ENCODE measurements around the gene EVC. TPM values are rescaled to one million over a fixed set of nuclear protein-coding genes. Genes with fewer than 3 reads are reported as not detected.

EVC gene
- total and polyA plus RNA-seq, 2 of the 4 experiments (the other 2 are of a cell fraction), result 16.8 to 18.9 TPM

- H2BK20ac ChIP-seq (ENCODE audit: low read depth, low read length), result no peak overlapping the region
- DNase-seq (peak; percentile 81), ATAC-seq (ENCODE audit: low read depth) (no peak)
- no peak overlapping the region for H3K9ac ChIP-seq (ENCODE audit: low read depth, low read length)
- peaks cover 3% of the 10 kb centered on the region; the same call in 1 of the 2 replicates for H3K9me3 ChIP-seq (ENCODE audit: control insufficient read depth, insufficient read depth, low read length)
- 75% methylated on average over 4 of the region's 7 CpGs; no CpG with 5 or more reads in 1 of the 2 experiments for WGBS, 2 experiments (ENCODE audit: extremely low coverage in 2 of 2, insufficient read length in 1 of 2)
- H4K8ac ChIP-seq (ENCODE audit: low read depth in 2 of 2, low read length in 2 of 2), result no peak overlapping the region; a peak in 1 of 4 replicates
- BruUV-seq (replicated peaks), result no TSS peak
- intact Hi-C loops (cut with micrococcal nuclease), result loop anchor here (2.0 kb wide), 1 partner anchor 78 kb away; no protein-coding TSS in a partner anchor
- H3K18ac ChIP-seq (ENCODE audit: low read depth, low read length), result no peak overlapping the region
- dilution Hi-C loops (cut with HindIII; ENCODE audit: low sequenced_read_pairs, unreplicated experiment), result no loop called here
- no peak overlapping the region for H4K5ac ChIP-seq (ENCODE audit: low read depth, low read length)
- ChIA-PET CTCF (interaction anchor here (1.3 kb wide), 1 partner anchor 10 kb away, joined by 3 read pairs; no protein-coding TSS in a partner anchor), POLR2A (ENCODE audit: unreplicated experiment) (no interaction called here)
- peaks cover 26% of the 10 kb centered on the region for H3K9me1 ChIP-seq (ENCODE audit: insufficient read depth, low read length)
- H3K4me1 ChIP-seq (ENCODE audit: control insufficient read depth, insufficient read depth, low read length), result peaks cover 27% of the 10 kb centered on the region
- peak overlapping the region; percentile 14 for H2BK5ac ChIP-seq (ENCODE audit: low read depth, low read length, poor library complexity, severe bottlenecking)
- H2BK120ac ChIP-seq (ENCODE audit: low read depth, low read length), result no peak overlapping the region
- H3K27me3 ChIP-seq (ENCODE audit: control insufficient read depth, insufficient read depth, low read length), result no peaks in the 10 kb centered on the region
- H4K91ac ChIP-seq (ENCODE audit: insufficient read depth, low read depth, low read length), result no peak overlapping the region
- peak overlapping the region; percentile 90 for H3K4ac ChIP-seq (ENCODE audit: low read depth, low read length)
- peaks cover 25 to 61% of the 10 kb centered on the region in 2 experiments for H3K79me1 ChIP-seq (ENCODE audit: low read depth in 1 of 2, low read length in 2 of 2)
- no peak overlapping the region for H2BK15ac ChIP-seq (ENCODE audit: low read depth, low read length)
- H2AK9ac ChIP-seq (replicated peaks; ENCODE audit: low read depth, low read length, poor library complexity), result peak overlapping the region; percentile 0
- H3K36me3 ChIP-seq (ENCODE audit: control insufficient read depth, insufficient read depth, low read length), result no peaks in the 10 kb centered on the region
- H3K4me2 ChIP-seq (ENCODE audit: low read depth, low read length), result peak overlapping the region; percentile 95
- H3K4me3 ChIP-seq (ENCODE audit: insufficient read depth, low read depth, low read length), result peak overlapping the region; percentile 83; the same call in 1 of the 2 replicates
- H3K23ac ChIP-seq (ENCODE audit: low read depth, low read length), result peak overlapping the region; percentile 19; the same call in 1 of the 2 replicates
- H3K56ac ChIP-seq (ENCODE audit: extremely low read depth, insufficient read depth, low read length), result no peak overlapping the region
- no peak overlapping the region for H2AFZ ChIP-seq (replicated peaks; ENCODE audit: low read length, poor library complexity)
- no peak for TF ChIP-seq RAD21 (IDR thresholded peaks at IDR 0.05; ENCODE audit: low read length)
- no peak for TF ChIP-seq MXI1 (IDR thresholded peaks at IDR 0.05; ENCODE audit: borderline replicate concordance, low read depth, low read length)
- no peak for TF ChIP-seq RFX5 (IDR thresholded peaks at IDR 0.05; ENCODE audit: low read depth, low read length)
- TF ChIP-seq ELK1 (IDR thresholded peaks at IDR 0.05; ENCODE audit: borderline replicate concordance, low read depth, low read length), result no peak
- TF ChIP-seq POLR2A (IDR thresholded peaks at IDR 0.05; ENCODE audit: low read depth, low read length), result no peak
- no peak for TF ChIP-seq MAZ (IDR thresholded peaks at IDR 0.05; ENCODE audit: borderline replicate concordance, low read depth, low read length)
- TF ChIP-seq RCOR1 (IDR thresholded peaks at IDR 0.05; ENCODE audit: insufficient replicate concordance, low read length), result no peak
- peak; percentile 23; the same call in 1 of the 2 replicates for TF ChIP-seq BHLHE40 (IDR thresholded peaks at IDR 0.05; ENCODE audit: low read depth, low read length)
- TF ChIP-seq CTCF (conservative IDR thresholded peaks at IDR 0.05; ENCODE audit: low read depth, low read length), result no peak
- TF ChIP-seq NFE2L2 (IDR thresholded peaks at IDR 0.05; ENCODE audit: low read depth, low read length), result no peak
- peak; percentile 50; the same call in 1 of the 2 replicates for TF ChIP-seq FOS (IDR thresholded peaks at IDR 0.05; ENCODE audit: low read depth, low read length)
- no peak for TF ChIP-seq MAFK (IDR thresholded peaks at IDR 0.05; ENCODE audit: low read depth, low read length)
- no peak for TF ChIP-seq SMC3 (IDR thresholded peaks at IDR 0.05; ENCODE audit: low read depth, low read length)
- no peak for TF ChIP-seq USF2 (IDR thresholded peaks at IDR 0.05; ENCODE audit: low read depth, low read length)
- no peak for TF ChIP-seq CHD1 (IDR thresholded peaks at IDR 0.05; ENCODE audit: low read depth, low read length)
- TF ChIP-seq CEBPB (IDR thresholded peaks at IDR 0.05; ENCODE audit: low read depth, low read length), result peak; percentile 30; the same call in 1 of the 2 replicates
- H4K20me1 ChIP-seq (ENCODE audit: insufficient read depth, low read length), result peaks cover 40% of the 10 kb centered on the region
- H3K14ac ChIP-seq (replicated peaks; ENCODE audit: low read depth, low read length), result peak overlapping the region; percentile 85; the same call in 1 of the 2 replicates
- H3K27ac ChIP-seq (ENCODE audit: insufficient read depth, low read length), result no peak overlapping the region
- in situ Hi-C loops (cut with MboI; ENCODE audit: low sequenced_read_pairs), result no loop called here
- peak overlapping the region; percentile 9; the same call in 1 of the 2 replicates for H2AK5ac ChIP-seq (ENCODE audit: low read depth, low read length)
Measured at GRCh38 chr4:5712517-5712916, 1.5 kb downstream of the EVC start.

Data from IMR-90 (cell line).